Thoracic aorta (tissue), 2 donors: ENCODE measurements around the gene NDUFB2. TPM values are rescaled to one million over a fixed set of nuclear protein-coding genes. Genes with fewer than 3 reads are reported as not detected.

ENCODE experiments used
- ATAC-seq: fragments of 150-250 bp; one replicate; pipeline ENCODE4 v1.8.0; 2017; ENCODE audit warnings: low read depth; ENCODE audit not compliant: insufficient number of reproducible peaks, low FRiP score
- DNase-seq: peaks from one replicate; pipeline ENCODE4 v3.0.0-alpha.2; 2020; ENCODE audit warnings: low spot score
- H3K27ac ChIP-seq, 2 donors: fragments of 200-600 bp; sonication (generic); 1 replicate in 1 of 2; 2 replicates in 1 of 2; pipeline ENCODE4 v1.5.1; 2016; ENCODE audit warnings: mild to moderate bottlenecking in 2 of 2, moderate library complexity in 2 of 2
- H3K27me3 ChIP-seq: fragments of 200-600 bp; sonication (generic); replicated peaks from 2 replicates; pipeline ENCODE4 v1.6.0; 2016; ENCODE audit warnings: mild to moderate bottlenecking; ENCODE audit not compliant: insufficient read depth
- H3K36me3 ChIP-seq: fragments of 200-600 bp; sonication (generic); one replicate; pipeline ENCODE4 v1.5.1; 2016
- H3K4me1 ChIP-seq, 2 donors: fragments of 200-600 bp; sonication (generic); 1 replicate in 1 of 2; 2 replicates in 1 of 2; pipeline versions ENCODE4 v1.5.1 to v1.6.0; 2016; ENCODE audit warnings: low read depth in 2 of 2, mild to moderate bottlenecking in 1 of 2; ENCODE audit not compliant: control insufficient read depth in 1 of 2
- H3K4me3 ChIP-seq: fragments of 200-600 bp; sonication (generic); 2 replicates; pipeline ENCODE4 v1.5.1; 2016; ENCODE audit warnings: mild to moderate bottlenecking
- H3K9me3 ChIP-seq: fragments of 200-600 bp; sonication (generic); 2 replicates; pipeline ENCODE4 v1.5.1; 2016
- total RNA-seq, 2 donors: library from RNA; depleted of rRNA; stranded (reverse); fragments of >200 nt; gene quantifications; one replicate each; pipeline versions ENCODE4 v1.1.0 to v1.2.3, GENCODE V29; 2016
- TF ChIP-seq, protein P1 (sequence below): fragments of 200-600 bp; sonication (generic); IDR thresholded peaks from one replicate; pipeline ENCODE4 v1.5.1; 2019; ENCODE audit warnings: antibody characterized with exemption

Gene NDUFB2
- total RNA-seq, 2 donors from 2014 or later, result 84.0 to 354 TPM

DNA sequence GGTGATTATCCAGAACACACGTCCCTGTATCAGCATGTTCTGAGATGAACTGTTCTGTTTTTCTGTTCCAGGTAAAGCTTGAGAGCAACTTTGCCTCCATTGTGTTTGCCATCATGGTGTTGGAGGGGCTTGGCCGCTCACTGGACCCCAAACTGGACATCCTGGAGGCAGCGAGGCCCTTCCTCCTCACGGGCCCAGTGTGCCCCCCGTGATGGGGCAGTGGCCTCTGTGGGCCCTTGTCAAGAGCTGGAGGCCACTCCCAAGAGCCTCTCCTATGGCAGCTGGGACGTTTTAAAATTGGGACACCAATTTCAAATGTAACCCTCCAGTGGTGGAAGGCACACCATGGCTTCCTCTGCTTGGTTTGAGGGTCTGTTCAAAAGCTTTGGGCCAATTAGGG, 1.9 kb upstream of the NDUFB2 start:
- Histone ChIP-seq H3K27me3 (no peaks in the 10 kb centered on the region), H3K27ac (no peak overlapping the region), H3K4me3 (no peak overlapping the region), H3K36me3 (peaks cover 11% of the 10 kb centered on the region), H3K4me1 (peaks cover 7 to 19% of the 10 kb centered on the region in 2 donors), H3K9me3 (no peaks in the 10 kb centered on the region)
- DNase-seq (no peak), ATAC-seq (no peak)
- TF ChIP-seq, protein P1, sequence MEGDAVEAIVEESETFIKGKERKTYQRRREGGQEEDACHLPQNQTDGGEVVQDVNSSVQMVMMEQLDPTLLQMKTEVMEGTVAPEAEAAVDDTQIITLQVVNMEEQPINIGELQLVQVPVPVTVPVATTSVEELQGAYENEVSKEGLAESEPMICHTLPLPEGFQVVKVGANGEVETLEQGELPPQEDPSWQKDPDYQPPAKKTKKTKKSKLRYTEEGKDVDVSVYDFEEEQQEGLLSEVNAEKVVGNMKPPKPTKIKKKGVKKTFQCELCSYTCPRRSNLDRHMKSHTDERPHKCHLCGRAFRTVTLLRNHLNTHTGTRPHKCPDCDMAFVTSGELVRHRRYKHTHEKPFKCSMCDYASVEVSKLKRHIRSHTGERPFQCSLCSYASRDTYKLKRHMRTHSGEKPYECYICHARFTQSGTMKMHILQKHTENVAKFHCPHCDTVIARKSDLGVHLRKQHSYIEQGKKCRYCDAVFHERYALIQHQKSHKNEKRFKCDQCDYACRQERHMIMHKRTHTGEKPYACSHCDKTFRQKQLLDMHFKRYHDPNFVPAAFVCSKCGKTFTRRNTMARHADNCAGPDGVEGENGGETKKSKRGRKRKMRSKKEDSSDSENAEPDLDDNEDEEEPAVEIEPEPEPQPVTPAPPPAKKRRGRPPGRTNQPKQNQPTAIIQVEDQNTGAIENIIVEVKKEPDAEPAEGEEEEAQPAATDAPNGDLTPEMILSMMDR, result no peak

DNA sequence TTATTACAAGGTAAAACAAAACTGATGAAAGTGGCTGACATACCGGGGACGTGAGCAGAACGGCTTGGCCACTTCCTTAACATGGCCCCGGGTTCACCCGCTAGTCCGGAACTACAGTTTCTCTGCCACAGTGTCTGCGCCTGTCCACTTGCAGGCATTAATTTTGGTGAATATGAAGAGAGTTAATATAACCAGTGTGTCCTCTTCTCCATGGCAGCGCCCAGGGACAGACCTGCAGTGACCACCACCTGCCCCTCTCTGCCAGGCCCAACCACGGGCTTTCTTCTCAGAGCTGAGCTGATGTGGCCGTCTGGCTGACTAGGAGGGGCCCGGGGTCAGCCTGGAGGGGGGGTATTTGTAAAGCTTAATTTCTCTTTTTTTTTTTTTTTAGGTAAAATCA, 1.1 kb upstream of the NDUFB2 start:
- Histone ChIP-seq H3K4me1 (peaks cover 7 to 19% of the 10 kb centered on the region in 2 donors), H3K27ac (no peak overlapping the region), H3K4me3 (no peak overlapping the region), H3K27me3 (no peaks in the 10 kb centered on the region), H3K36me3 (peaks cover 8% of the 10 kb centered on the region), H3K9me3 (no peaks in the 10 kb centered on the region)
- TF ChIP-seq, protein P1, result no peak
- DNase-seq (no peak), ATAC-seq (no peak)

DNA sequence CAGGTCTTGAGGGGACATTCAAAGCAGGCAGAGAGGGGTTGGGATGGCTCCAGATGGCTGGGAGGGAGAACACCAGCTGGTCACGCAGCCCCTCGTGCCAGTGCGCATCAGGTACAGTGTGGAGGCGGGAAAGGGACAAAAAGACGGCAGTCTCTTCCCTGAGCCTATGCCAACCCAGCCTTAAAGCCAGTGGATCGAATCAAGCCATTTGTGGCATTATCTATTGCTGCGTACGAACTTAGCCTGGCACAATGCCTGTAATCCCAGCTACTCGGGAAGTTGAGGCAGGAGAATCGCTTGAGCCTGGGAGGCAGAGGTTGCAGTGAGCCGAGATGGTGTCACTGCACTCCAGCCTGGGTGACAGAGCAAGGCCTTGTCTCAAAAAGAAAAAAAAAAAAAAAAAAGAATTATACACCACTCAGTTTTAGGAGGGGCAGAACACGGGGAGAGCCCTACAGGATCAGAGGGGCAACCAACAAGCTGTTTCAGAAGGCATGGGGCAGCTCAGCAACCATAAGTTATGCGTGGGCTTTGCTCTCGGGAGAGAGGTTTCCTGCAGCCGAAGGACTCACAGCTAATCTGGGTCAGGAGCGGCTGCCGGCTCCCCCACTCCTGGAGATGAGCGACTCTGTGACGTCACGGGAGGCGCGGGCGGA, 356 bp upstream of the NDUFB2 start:
- Histone ChIP-seq H3K4me3 (peak overlapping the region; percentile 90), H3K27ac (peak overlapping the region; percentile 84 to 88), H3K36me3 (peaks cover 8% of the 10 kb centered on the region), H3K27me3 (no peaks in the 10 kb centered on the region), H3K9me3 (no peaks in the 10 kb centered on the region), H3K4me1 (peaks cover 7 to 19% of the 10 kb centered on the region in 2 donors)
- TF ChIP-seq, protein P1, result no peak
- peak; percentile 97 for ATAC-seq
- DNase-seq, result peak; percentile 85

DNA sequence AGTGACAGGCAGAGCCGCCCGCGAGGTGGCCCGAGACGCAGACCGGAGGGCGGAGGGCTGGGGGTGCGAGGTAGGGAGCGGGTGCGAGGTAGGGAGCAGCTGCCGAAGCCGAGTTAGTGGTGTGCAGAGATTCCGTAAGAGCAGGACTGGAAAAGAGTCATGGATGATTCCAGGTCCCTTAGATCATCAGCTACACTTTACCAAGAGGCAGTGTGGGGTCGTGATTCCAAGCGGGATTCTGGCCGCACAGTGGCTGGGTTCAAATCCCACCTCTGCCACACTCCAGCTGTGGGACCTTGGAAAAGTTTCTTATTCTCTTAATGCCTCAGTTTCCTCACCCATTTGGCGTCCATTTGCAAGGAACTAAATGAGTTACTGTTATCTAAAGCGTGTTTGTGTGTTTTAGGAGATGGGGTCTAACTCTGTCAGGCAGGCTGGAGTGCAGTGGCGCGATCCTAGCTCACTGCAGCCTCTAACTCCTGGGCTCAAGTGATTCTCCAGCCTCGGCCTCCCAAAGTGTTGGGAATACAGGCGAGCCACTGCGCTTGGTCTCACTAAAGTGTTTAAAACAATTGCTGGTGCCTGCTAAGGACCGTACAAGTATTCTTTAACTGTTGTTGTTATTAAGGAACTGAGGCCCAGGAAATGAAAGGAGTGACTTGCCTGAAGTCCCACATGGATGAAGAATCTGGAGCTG, 1.1 kb downstream of the NDUFB2 start:
- Histone ChIP-seq H3K27me3 (no peaks in the 10 kb centered on the region), H3K27ac (peak overlapping the region; percentile 84 to 88), H3K36me3 (peaks cover 3% of the 10 kb centered on the region), H3K9me3 (no peaks in the 10 kb centered on the region), H3K4me1 (peaks cover 7 to 19% of the 10 kb centered on the region in 2 donors), H3K4me3 (peak overlapping the region; percentile 90)
- ATAC-seq, result no peak
- DNase-seq, result no peak
- TF ChIP-seq, protein P1, result no peak

DNA sequence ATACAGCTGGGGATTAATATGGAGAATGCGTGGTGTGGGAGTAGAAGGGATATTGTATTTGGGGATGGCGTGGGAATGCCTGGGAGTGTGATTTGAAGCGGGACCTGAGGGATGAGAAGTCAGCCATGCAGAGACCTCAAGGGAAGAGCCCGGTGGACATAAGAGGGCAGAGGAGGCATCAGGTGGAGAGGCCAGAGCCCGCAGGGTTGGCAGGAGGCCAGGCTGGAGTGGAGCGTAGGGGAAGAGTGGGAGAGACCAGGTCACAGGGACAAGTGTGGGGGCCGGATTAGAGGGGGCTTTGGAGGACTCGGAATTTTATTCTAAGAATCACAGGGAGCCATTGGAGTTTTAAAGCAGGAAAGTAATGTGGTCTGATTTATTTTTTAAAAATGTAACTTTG, 2.0 kb downstream of the NDUFB2 start:
- Histone ChIP-seq H3K4me3 (no peak overlapping the region), H3K36me3 (peaks cover 5% of the 10 kb centered on the region), H3K4me1 (peaks cover 7 to 19% of the 10 kb centered on the region in 2 donors), H3K27ac (no peak overlapping the region), H3K9me3 (no peaks in the 10 kb centered on the region), H3K27me3 (no peaks in the 10 kb centered on the region)
- TF ChIP-seq, protein P1, result no peak
- no peak for ATAC-seq
- DNase-seq, result no peak
